Common myeloid progenitor, CD34-positive (primary cell): ENCODE data around the gene NFRKB.
"Not testable (repeated sequence)": the region's sequence is repeated elsewhere in the genome, so short reads cannot be mapped to it uniquely, and the experiment has no call there.

ENCODE experiments used
- CTCF ChIA-PET: fragments of 350-600 bp; sonication (Branson Sonifier 250); formaldehyde crosslinking; loops from one replicate; lab custom pipeline; 2021; ENCODE audit warnings: antibody characterized with exemption; lab: Charles Lee
- POLR2A ChIA-PET: fragments of 350-600 bp; sonication (Branson Sonifier 250); formaldehyde crosslinking; loops from one replicate; lab custom pipeline; 2021; ENCODE audit warnings: antibody characterized with exemption; lab: Charles Lee
- DNase-seq, 3 donors: peaks; one replicate each; pipeline versions ENCODE4 v3.0.0 to v3.0.0-alpha.2; 2013
- H3K27ac ChIP-seq, 2 experiments: 1 replicate in 1 of 2; 2 replicates in 1 of 2; pipeline ENCODE4 v1.7.0; 2013; ENCODE audit warnings: inconsistent platforms in 2 of 2, low read length in 2 of 2, mild to moderate bottlenecking in 2 of 2, low read depth in 1 of 2, moderate library complexity in 1 of 2; ENCODE audit not compliant: severe bottlenecking in 2 of 2, insufficient read depth in 1 of 2, poor library complexity in 1 of 2
- H3K27me3 ChIP-seq, 5 experiments: replicated peaks in 2 of 5; 1 replicate in 3 of 5; 2 replicates in 2 of 5; pipeline versions ENCODE4 v1.6.1 to v1.7.0; 2013; ENCODE audit warnings: low read length in 4 of 5, mild to moderate bottlenecking in 2 of 5, moderate library complexity in 2 of 5, inconsistent platforms in 1 of 5; ENCODE audit not compliant: insufficient read depth in 5 of 5, control insufficient read depth in 4 of 5
- H3K36me3 ChIP-seq, 4 experiments: 1 replicate in 2 of 4; 2 replicates in 2 of 4; pipeline versions ENCODE4 v1.6.1 to v1.7.0; 2013; ENCODE audit warnings: low read length in 3 of 4, control low read depth in 1 of 4, mild to moderate bottlenecking in 1 of 4; ENCODE audit not compliant: control insufficient read depth in 4 of 4, insufficient read depth in 4 of 4
- H3K4me1 ChIP-seq, 4 experiments: 1 replicate in 3 of 4; 2 replicates in 1 of 4; pipeline versions ENCODE4 v1.6.1 to v1.7.1; 2013; ENCODE audit warnings: low read length in 3 of 4, mild to moderate bottlenecking in 3 of 4, control low read depth in 1 of 4, inconsistent platforms in 1 of 4, moderate library complexity in 1 of 4; ENCODE audit not compliant: control insufficient read depth in 4 of 4, insufficient read depth in 4 of 4; ENCODE audit errors: control extremely low read depth in 1 of 4
- H3K4me3 ChIP-seq, 7 experiments: 1 replicate in 4 of 7; 2 replicates in 3 of 7; pipeline versions ENCODE4 v1.5.1 to v1.7.0; 2013; ENCODE audit warnings: mild to moderate bottlenecking in 7 of 7, low read length in 6 of 7, moderate library complexity in 6 of 7, inconsistent platforms in 2 of 7, low read depth in 2 of 7, control low read depth in 1 of 7; ENCODE audit not compliant: insufficient read depth in 4 of 7, control insufficient read depth in 1 of 7; ENCODE audit errors: extremely low read depth in 1 of 7
- H3K9me3 ChIP-seq, 5 experiments: 1 replicate in 4 of 5; 2 replicates in 1 of 5; pipeline versions ENCODE4 v1.6.1 to v1.7.1; 2013; ENCODE audit warnings: low read length in 4 of 5, mild to moderate bottlenecking in 2 of 5, inconsistent platforms in 1 of 5, low read depth in 1 of 5, moderate library complexity in 1 of 5; ENCODE audit not compliant: control insufficient read depth in 4 of 5, insufficient read depth in 2 of 5; ENCODE audit errors: control extremely low read depth in 1 of 5
- WGBS: methylation state at CpG from one replicate; pipeline ENCODE4 v1.1.5; 2013; ENCODE audit not compliant: insufficient coverage; 5-methylcytosine and 5-hydroxymethylcytosine counted together

NFRKB gene

DNA sequence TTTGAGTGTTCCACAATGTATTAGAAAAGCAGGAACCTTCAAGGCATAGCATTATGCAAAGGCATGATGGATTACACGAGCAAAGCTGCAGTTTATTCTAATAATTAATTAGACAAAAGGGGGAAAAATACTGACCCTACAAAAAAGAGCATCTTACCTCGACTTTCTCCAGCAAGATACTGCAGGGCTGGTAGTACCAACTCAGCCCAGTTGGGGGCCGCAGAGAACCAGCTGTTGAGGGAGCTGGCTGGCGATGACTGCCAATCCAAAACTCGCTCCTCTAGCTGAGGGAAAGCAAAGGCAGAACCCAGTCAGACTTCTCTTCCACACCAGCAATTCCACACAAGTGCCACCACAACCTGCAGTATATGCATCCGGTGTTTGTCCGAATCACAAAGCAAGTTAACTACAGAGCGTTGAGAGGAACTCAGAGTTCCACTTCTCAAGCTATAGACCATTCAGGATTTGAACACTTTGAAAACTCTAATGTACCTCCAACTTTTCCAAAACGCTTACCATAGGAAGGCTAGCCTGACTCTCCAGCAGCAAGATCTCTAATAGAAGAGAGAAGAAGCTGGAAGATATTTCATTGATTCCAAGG lies 13.7 kb downstream of the NFRKB start:
- CTCF ChIA-PET: interaction anchor here (0.8 to 11.3 kb wide), 19 partner anchors 9 to 274 kb away, joined by 3 to 130 read pairs (median 4); no protein-coding TSS in a partner anchor
- Histone ChIP-seq H3K27me3 (no peaks in the 10 kb centered on the region), H3K27ac (no peak overlapping the region), H3K4me3 (no peak overlapping the region), H3K9me3 (no peaks in the 10 kb centered on the region), H3K4me1 (no peaks in the 10 kb centered on the region), H3K36me3 (peaks cover 32 to 100% (median 89%) of the 10 kb centered on the region in 4 experiments)
- WGBS: 91% methylated on average over 6 of the region's 9 CpGs
- POLR2A ChIA-PET: no interaction called here
- peak; percentile 40 to 63 (median 55) for DNase-seq

DNA sequence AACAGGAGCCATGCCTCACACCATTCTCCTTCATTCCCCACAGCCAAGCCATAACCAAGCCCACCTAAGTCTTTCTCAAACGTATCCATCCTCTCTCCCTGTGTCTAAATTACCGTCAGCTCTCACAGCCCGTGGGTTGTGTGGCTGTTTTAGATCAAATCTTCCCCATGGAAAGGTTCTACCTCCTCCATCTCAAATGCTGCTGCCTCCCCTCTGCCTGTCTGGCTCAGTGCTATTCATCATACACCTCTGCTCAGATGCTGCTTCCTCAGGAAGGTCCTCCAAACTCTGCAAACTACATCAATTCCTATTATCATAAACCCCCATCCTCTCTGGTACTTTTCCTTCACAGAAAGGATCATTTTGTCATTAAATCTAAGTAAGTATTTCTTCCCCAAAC lies 15.1 kb downstream of the NFRKB start:
- CTCF ChIA-PET: interaction anchor here (11.3 kb wide), 1 partner anchor 253 kb away, joined by 130 read pairs; no protein-coding TSS in a partner anchor

DNA sequence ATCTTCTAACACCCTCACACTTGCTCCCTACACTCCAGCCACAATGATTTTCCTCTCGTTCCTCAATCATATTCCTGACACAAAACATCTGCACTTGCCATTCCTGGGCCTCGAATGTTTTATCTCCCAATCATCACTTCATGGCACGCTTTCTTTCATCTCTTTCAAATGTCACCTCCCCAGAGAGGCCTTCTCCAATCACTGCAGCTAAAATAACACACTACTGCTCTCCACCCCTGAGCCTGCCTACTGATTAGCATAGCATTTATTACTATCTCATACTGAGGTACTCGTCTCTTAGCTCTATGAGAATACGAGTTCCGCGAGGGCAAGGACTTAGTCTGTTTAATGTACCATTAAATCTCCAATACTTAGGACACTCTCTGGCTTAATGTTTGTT lies 23.5 kb downstream of the NFRKB start:
- Histone ChIP-seq H3K9me3 (no peaks in the 10 kb centered on the region), H3K4me3 (no peak overlapping the region), H3K27ac (no peak overlapping the region), H3K27me3 (no peaks in the 10 kb centered on the region), H3K4me1 (no peaks in the 10 kb centered on the region), H3K36me3 (peaks cover 23 to 95% (median 77%) of the 10 kb centered on the region in 4 experiments)
- ChIA-PET CTCF (interaction anchor here (2.7 kb wide), 1 partner anchor 10 kb away, joined by 11 read pairs; no protein-coding TSS in a partner anchor), POLR2A (no interaction called here)
- WGBS: 100% methylated on average over 3 of the region's 7 CpGs
- no peak for DNase-seq

More for the DNA sequence above, 15.1 kb downstream of the NFRKB start:
- POLR2A ChIA-PET: no interaction called here
- H3K27me3 ChIP-seq: no peaks in the 10 kb centered on the region
- no peak for DNase-seq
- H3K27ac ChIP-seq: no peak overlapping the region
- H3K36me3 ChIP-seq: peaks cover 30 to 99% (median 85%) of the 10 kb centered on the region in 4 experiments
- no CpG with 5 or more reads among the region's 3 CpGs for WGBS
- no peaks in the 10 kb centered on the region for H3K9me3 ChIP-seq
- H3K4me3 ChIP-seq: no peak overlapping the region
- H3K4me1 ChIP-seq: no peaks in the 10 kb centered on the region

DNA sequence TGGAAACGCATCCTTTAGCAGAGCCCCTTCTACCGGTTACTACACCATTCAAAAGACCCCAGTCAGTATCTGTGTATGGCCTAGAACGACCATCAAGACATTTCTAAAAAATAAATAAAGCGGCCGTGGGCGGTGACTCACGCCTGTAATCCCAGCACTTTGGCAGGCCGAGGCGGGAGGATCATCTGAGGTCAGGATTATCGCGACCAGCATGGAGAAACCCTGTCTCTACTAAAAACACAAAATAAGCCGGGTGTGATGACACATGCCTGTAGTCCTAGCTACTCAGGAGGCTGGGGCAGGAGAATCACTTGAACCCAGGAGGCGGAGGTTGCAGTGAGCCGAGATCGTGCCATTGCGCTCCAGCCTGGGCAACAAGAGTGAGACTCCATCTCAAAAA lies 26.8 kb downstream of the NFRKB start:
- H3K27me3 ChIP-seq, DNase-seq, H3K9me3 ChIP-seq, H3K4me3 ChIP-seq, H3K27ac ChIP-seq, H3K4me1 ChIP-seq, POLR2A ChIA-PET, CTCF ChIA-PET: not testable (repeated sequence)
- 94% methylated on average over 8 of the region's 16 CpGs for WGBS
- peaks cover 22 to 95% (median 79%) of the 10 kb centered on the region in 4 experiments for H3K36me3 ChIP-seq

DNA sequence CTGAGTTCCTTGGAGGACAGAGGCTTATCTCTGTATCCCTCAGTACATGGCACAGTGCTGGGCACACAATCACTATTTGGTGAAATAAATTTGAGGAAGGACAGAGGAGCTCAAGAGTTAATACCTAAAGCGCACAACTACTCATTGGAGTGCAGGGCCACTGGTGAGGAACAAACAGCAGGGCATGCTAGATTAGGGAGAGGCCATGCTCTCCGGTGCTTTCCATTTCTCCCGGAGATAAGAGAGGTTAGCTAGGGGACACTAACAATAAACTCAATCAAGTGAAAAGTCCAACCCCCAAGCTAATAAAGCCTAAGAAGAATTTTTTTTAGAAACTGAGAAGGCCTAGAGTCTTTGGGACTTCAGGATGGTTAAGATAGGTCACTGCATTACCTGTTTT lies 29.1 kb downstream of the NFRKB start:
- no peak overlapping the region for H3K27ac ChIP-seq
- no peak for DNase-seq
- H3K9me3 ChIP-seq: no peaks in the 10 kb centered on the region
- no peaks in the 10 kb centered on the region for H3K27me3 ChIP-seq
- H3K36me3 ChIP-seq: peaks cover 12 to 89% (median 74%) of the 10 kb centered on the region in 4 experiments
- no peaks in the 10 kb centered on the region for H3K4me1 ChIP-seq
- CTCF ChIA-PET: no interaction called here
- WGBS: 100% methylated on average over 1 of the region's 3 CpGs
- POLR2A ChIA-PET: no interaction called here
- no peak overlapping the region for H3K4me3 ChIP-seq

DNA sequence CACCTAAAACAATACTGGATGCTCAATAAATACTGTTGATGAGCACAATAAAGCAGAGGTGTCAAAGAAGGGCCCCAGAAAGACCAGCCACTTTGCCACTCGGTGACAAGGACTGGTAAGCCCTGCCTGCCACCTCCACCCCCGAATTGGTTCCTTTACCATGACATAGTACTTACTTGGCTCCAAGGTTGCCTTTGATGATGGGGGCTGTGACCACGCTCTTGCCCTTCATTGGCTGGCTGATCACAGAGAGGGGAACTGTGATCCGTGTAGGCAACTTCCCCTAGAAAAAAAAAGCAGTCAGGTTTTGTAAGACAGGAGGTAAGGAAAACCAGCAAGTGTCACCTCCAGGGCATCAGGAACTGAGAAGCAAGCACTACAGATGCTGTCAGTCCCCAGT lies 29.7 kb downstream of the NFRKB start:
- Histone ChIP-seq H3K9me3 (no peaks in the 10 kb centered on the region), H3K4me3 (no peak overlapping the region), H3K27me3 (no peaks in the 10 kb centered on the region), H3K27ac (no peak overlapping the region), H3K4me1 (no peaks in the 10 kb centered on the region), H3K36me3 (peaks cover 12 to 88% (median 71%) of the 10 kb centered on the region in 4 experiments)
- WGBS: 100% methylated on average over 1 of the region's 4 CpGs
- ChIA-PET CTCF (interaction anchor here (1.1 kb wide), 1 partner anchor 12 kb away, joined by 3 read pairs; no protein-coding TSS in a partner anchor), POLR2A (no interaction called here)
- no peak for DNase-seq

DNA sequence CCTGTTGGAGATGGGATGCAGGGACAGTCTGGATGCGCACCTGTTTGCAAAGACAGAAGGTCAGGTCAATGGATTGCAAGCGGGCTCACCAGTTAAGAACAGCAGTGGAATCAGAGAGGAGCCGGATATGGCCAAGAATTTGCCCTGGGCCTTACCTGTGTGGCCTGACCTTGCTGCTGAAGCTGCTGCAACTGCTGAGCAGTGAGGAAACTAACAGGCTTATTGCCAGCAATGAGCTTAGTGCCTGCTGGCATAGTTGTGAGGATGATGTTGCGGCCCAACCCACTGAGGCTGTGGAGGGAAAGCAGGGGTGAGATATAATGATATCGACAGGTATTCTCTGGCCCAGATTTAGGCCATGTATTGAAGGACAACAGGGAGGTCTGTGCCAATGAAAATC lies 30.6 kb downstream of the NFRKB start:
- CTCF ChIA-PET: interaction anchor here (1.1 kb wide), 1 partner anchor 13 kb away, joined by 3 read pairs; no protein-coding TSS in a partner anchor
- no peak for DNase-seq
- WGBS: 98% methylated on average over 5 of the region's 5 CpGs
- Histone ChIP-seq H3K27ac (no peak overlapping the region), H3K36me3 (peaks cover 9 to 87% (median 66%) of the 10 kb centered on the region in 4 experiments), H3K4me1 (no peaks in the 10 kb centered on the region), H3K9me3 (no peaks in the 10 kb centered on the region), H3K27me3 (no peaks in the 10 kb centered on the region), H3K4me3 (no peak overlapping the region)
- POLR2A ChIA-PET: no interaction called here
